ENCODE data around the gene ZNF503. TPM values are rescaled to one million over a fixed set of nuclear protein-coding genes. Genes with fewer than 3 reads are reported as not detected.

ZNF503 gene
- polyA plus RNA-seq (2013): 19.1 and 20.1 TPM in 2 replicates

- H4K91ac ChIP-seq (ENCODE audit: low read depth, low read length): peak within 1 kb of the TSS; percentile 53
Measured at GRCh38 chr10:75401569-75402485, at the start of gene ZNF503. TSS of gene ZNF503 (minus strand) at chr10:75401764. CDS start at chr10:75401419, 345 bp downstream.

GRCh38 chr10:75450644-75451640 lies 49.4 kb upstream of the ZNF503 start:
- H4K91ac ChIP-seq (ENCODE audit: low read depth, low read length): no peak overlapping the region
- no peak overlapping the region for H2BK12ac ChIP-seq (ENCODE audit: low read length)
- no CpG with 5 or more reads among the region's 18 CpGs for WGBS (ENCODE audit: extremely low coverage, insufficient coverage, insufficient read length)
- H4K8ac ChIP-seq (ENCODE audit: low read depth, low read length): no peak overlapping the region
- no peak for DNase-seq
- no peaks in the 10 kb centered on the region for H3K36me3 ChIP-seq (ENCODE audit: control insufficient read depth in 1 of 2, insufficient read depth in 2 of 2, low read length in 2 of 2)
- no peak overlapping the region for H2AK5ac ChIP-seq (ENCODE audit: low read length)
- H3K18ac ChIP-seq (ENCODE audit: low read length): no peak overlapping the region
- peaks cover under 1% of the 10 kb centered on the region in 2 experiments for H3K4me1 ChIP-seq (ENCODE audit: control insufficient read depth in 1 of 2, insufficient read depth in 2 of 2, low read length in 2 of 2)
- H4K12ac ChIP-seq (ENCODE audit: low read depth, low read length): no peak overlapping the region
- no peak overlapping the region for H3K4me3 ChIP-seq (ENCODE audit: low read depth, low read length)
- no peak overlapping the region for H3K4me2 ChIP-seq (ENCODE audit: low read length)
- H3K14ac ChIP-seq (ENCODE audit: low read length): no peak overlapping the region
- H3K4ac ChIP-seq (ENCODE audit: low read depth, low read length): no peak overlapping the region
- no peaks in the 10 kb centered on the region for H3K79me2 ChIP-seq (ENCODE audit: control insufficient read depth, insufficient read depth, low read length, poor library complexity)
- no peak overlapping the region for H2BK5ac ChIP-seq (ENCODE audit: low read depth, low read length, poor library complexity)
- H3K9ac ChIP-seq (ENCODE audit: low read length): no peak overlapping the region
- no peak overlapping the region for H2AFZ ChIP-seq (ENCODE audit: insufficient read depth, low read length, poor library complexity)
- no peak overlapping the region for H2BK120ac ChIP-seq (ENCODE audit: insufficient read depth, low read length, poor library complexity)
- no peaks in the 10 kb centered on the region for H3K79me1 ChIP-seq (ENCODE audit: low read length)
- H3K27ac ChIP-seq (ENCODE audit: low read depth, low read length): no peak overlapping the region
- H3K23ac ChIP-seq (ENCODE audit: low read length): no peak overlapping the region
- H3K9me3 ChIP-seq (ENCODE audit: insufficient read depth, low read depth, low read length): no peaks in the 10 kb centered on the region
- peaks cover 7% of the 10 kb centered on the region for H3K27me3 ChIP-seq (ENCODE audit: insufficient read depth, low read length)

More at GRCh38 chr10:75401569-75402485, at the start of gene ZNF503:
- peak within 1 kb of the TSS; percentile 90 for H3K27ac ChIP-seq (ENCODE audit: low read depth, low read length)
- H4K12ac ChIP-seq (ENCODE audit: low read depth, low read length): peak within 1 kb of the TSS; percentile 71
- peak within 1 kb of the TSS; percentile 37 for H4K8ac ChIP-seq (ENCODE audit: low read depth, low read length)
- H3K79me1 ChIP-seq (ENCODE audit: low read length): peaks cover 48% of the 10 kb centered on the region
- peak within 1 kb of the TSS; percentile 85 for H2BK5ac ChIP-seq (ENCODE audit: low read depth, low read length, poor library complexity)
- H3K79me2 ChIP-seq (ENCODE audit: control insufficient read depth, insufficient read depth, low read length, poor library complexity): peaks cover 26% of the 10 kb centered on the region
- H3K4me1 ChIP-seq (ENCODE audit: control insufficient read depth in 1 of 2, insufficient read depth in 2 of 2, low read length in 2 of 2): peaks cover 21 to 40% of the 10 kb centered on the region in 2 experiments
- H3K36me3 ChIP-seq (ENCODE audit: control insufficient read depth in 1 of 2, insufficient read depth in 2 of 2, low read length in 2 of 2): peaks cover 14 to 15% of the 10 kb centered on the region in 2 experiments
- peaks cover 5% of the 10 kb centered on the region for H3K9me3 ChIP-seq (ENCODE audit: insufficient read depth, low read depth, low read length)
- peak within 1 kb of the TSS; percentile 98 for H3K4me3 ChIP-seq (ENCODE audit: low read depth, low read length)
- peak within 1 kb of the TSS; percentile 52 for H2BK12ac ChIP-seq (ENCODE audit: low read length)
- peak within 1 kb of the TSS; percentile 89 for H3K9ac ChIP-seq (ENCODE audit: low read length)
- H3K18ac ChIP-seq (ENCODE audit: low read length): peak within 1 kb of the TSS; percentile 76
- peak within 1 kb of the TSS; percentile 87 for H2AFZ ChIP-seq (ENCODE audit: insufficient read depth, low read length, poor library complexity)
- peak within 1 kb of the TSS; percentile 76 for H3K14ac ChIP-seq (ENCODE audit: low read length)
- DNase-seq: peak; percentile 45 to 57
- H3K23ac ChIP-seq (ENCODE audit: low read length): no peak within 1 kb of the TSS
- peak within 1 kb of the TSS; percentile 80 for H3K4me2 ChIP-seq (ENCODE audit: low read length)
- no peak within 1 kb of the TSS for H2AK5ac ChIP-seq (ENCODE audit: low read length)
- peak within 1 kb of the TSS; percentile 60 for H3K4ac ChIP-seq (ENCODE audit: low read depth, low read length)
- peak within 1 kb of the TSS; percentile 85 for H2BK120ac ChIP-seq (ENCODE audit: insufficient read depth, low read length, poor library complexity)
- peaks cover 52% of the 10 kb centered on the region for H3K27me3 ChIP-seq (ENCODE audit: insufficient read depth, low read length)
- WGBS (ENCODE audit: extremely low coverage, insufficient coverage, insufficient read length): no CpG with 5 or more reads among the region's 88 CpGs

GRCh38 chr10:75450075-75450445 lies 48.5 kb upstream of the ZNF503 start:
- peaks cover 7% of the 10 kb centered on the region for H3K27me3 ChIP-seq (ENCODE audit: insufficient read depth, low read length)
- no CpG with 5 or more reads among the region's 4 CpGs for WGBS (ENCODE audit: extremely low coverage, insufficient coverage, insufficient read length)
- no peak overlapping the region for H3K14ac ChIP-seq (ENCODE audit: low read length)
- no peak overlapping the region for H3K4me3 ChIP-seq (ENCODE audit: low read depth, low read length)
- no peak overlapping the region for H2BK120ac ChIP-seq (ENCODE audit: insufficient read depth, low read length, poor library complexity)
- no peak overlapping the region for H2AK5ac ChIP-seq (ENCODE audit: low read length)
- no peaks in the 10 kb centered on the region for H3K4me1 ChIP-seq (ENCODE audit: control insufficient read depth in 1 of 2, insufficient read depth in 2 of 2, low read length in 2 of 2)
- H3K79me2 ChIP-seq (ENCODE audit: control insufficient read depth, insufficient read depth, low read length, poor library complexity): no peaks in the 10 kb centered on the region
- H3K36me3 ChIP-seq (ENCODE audit: control insufficient read depth in 1 of 2, insufficient read depth in 2 of 2, low read length in 2 of 2): no peaks in the 10 kb centered on the region
- H2AFZ ChIP-seq (ENCODE audit: insufficient read depth, low read length, poor library complexity): no peak overlapping the region
- no peaks in the 10 kb centered on the region for H3K79me1 ChIP-seq (ENCODE audit: low read length)
- H3K27ac ChIP-seq (ENCODE audit: low read depth, low read length): no peak overlapping the region
- H3K9ac ChIP-seq (ENCODE audit: low read length): no peak overlapping the region
- no peak for DNase-seq
- H2BK12ac ChIP-seq (ENCODE audit: low read length): no peak overlapping the region
- H4K12ac ChIP-seq (ENCODE audit: low read depth, low read length): no peak overlapping the region
- no peak overlapping the region for H3K4ac ChIP-seq (ENCODE audit: low read depth, low read length)
- H3K9me3 ChIP-seq (ENCODE audit: insufficient read depth, low read depth, low read length): no peaks in the 10 kb centered on the region
- H2BK5ac ChIP-seq (ENCODE audit: low read depth, low read length, poor library complexity): no peak overlapping the region
- H4K8ac ChIP-seq (ENCODE audit: low read depth, low read length): no peak overlapping the region
- no peak overlapping the region for H3K23ac ChIP-seq (ENCODE audit: low read length)
- H3K18ac ChIP-seq (ENCODE audit: low read length): no peak overlapping the region
- no peak overlapping the region for H3K4me2 ChIP-seq (ENCODE audit: low read length)
- H4K91ac ChIP-seq (ENCODE audit: low read depth, low read length): no peak overlapping the region

- H3K27ac ChIP-seq (ENCODE audit: low read depth, low read length): no peak overlapping the region
Measured at GRCh38 chr10:75449382-75450074, 48.0 kb upstream of the ZNF503 start.

More at GRCh38 chr10:75449382-75450074, 48.0 kb upstream of the ZNF503 start:
- Histone ChIP-seq H3K18ac (ENCODE audit: low read length) (no peak overlapping the region), H3K14ac (ENCODE audit: low read length) (no peak overlapping the region), H2BK12ac (ENCODE audit: low read length) (no peak overlapping the region), H2AK5ac (ENCODE audit: low read length) (no peak overlapping the region), H3K4me2 (ENCODE audit: low read length) (no peak overlapping the region), H3K36me3 (ENCODE audit: control insufficient read depth in 1 of 2, insufficient read depth in 2 of 2, low read length in 2 of 2) (no peaks in the 10 kb centered on the region), H2BK5ac (ENCODE audit: low read depth, low read length, poor library complexity) (no peak overlapping the region), H2AFZ (ENCODE audit: insufficient read depth, low read length, poor library complexity) (no peak overlapping the region), H4K8ac (ENCODE audit: low read depth, low read length) (no peak overlapping the region), H3K79me1 (ENCODE audit: low read length) (no peaks in the 10 kb centered on the region), H3K9me3 (ENCODE audit: insufficient read depth, low read depth, low read length) (no peaks in the 10 kb centered on the region), H3K23ac (ENCODE audit: low read length) (no peak overlapping the region), H3K79me2 (ENCODE audit: control insufficient read depth, insufficient read depth, low read length, poor library complexity) (no peaks in the 10 kb centered on the region), H3K4me3 (ENCODE audit: low read depth, low read length) (no peak overlapping the region), H3K9ac (ENCODE audit: low read length) (no peak overlapping the region), H3K4me1 (ENCODE audit: control insufficient read depth in 1 of 2, insufficient read depth in 2 of 2, low read length in 2 of 2) (no peaks in the 10 kb centered on the region), H4K12ac (ENCODE audit: low read depth, low read length) (no peak overlapping the region), H3K4ac (ENCODE audit: low read depth, low read length) (no peak overlapping the region), H4K91ac (ENCODE audit: low read depth, low read length) (no peak overlapping the region), H2BK120ac (ENCODE audit: insufficient read depth, low read length, poor library complexity) (no peak overlapping the region), H3K27me3 (ENCODE audit: insufficient read depth, low read length) (peaks cover 7% of the 10 kb centered on the region)
- WGBS (ENCODE audit: extremely low coverage, insufficient coverage, insufficient read length): no CpG with 5 or more reads among the region's 7 CpGs
- no peak for DNase-seq
